ENCODE results near the gene NUMB.

Gene NUMB

DNA sequence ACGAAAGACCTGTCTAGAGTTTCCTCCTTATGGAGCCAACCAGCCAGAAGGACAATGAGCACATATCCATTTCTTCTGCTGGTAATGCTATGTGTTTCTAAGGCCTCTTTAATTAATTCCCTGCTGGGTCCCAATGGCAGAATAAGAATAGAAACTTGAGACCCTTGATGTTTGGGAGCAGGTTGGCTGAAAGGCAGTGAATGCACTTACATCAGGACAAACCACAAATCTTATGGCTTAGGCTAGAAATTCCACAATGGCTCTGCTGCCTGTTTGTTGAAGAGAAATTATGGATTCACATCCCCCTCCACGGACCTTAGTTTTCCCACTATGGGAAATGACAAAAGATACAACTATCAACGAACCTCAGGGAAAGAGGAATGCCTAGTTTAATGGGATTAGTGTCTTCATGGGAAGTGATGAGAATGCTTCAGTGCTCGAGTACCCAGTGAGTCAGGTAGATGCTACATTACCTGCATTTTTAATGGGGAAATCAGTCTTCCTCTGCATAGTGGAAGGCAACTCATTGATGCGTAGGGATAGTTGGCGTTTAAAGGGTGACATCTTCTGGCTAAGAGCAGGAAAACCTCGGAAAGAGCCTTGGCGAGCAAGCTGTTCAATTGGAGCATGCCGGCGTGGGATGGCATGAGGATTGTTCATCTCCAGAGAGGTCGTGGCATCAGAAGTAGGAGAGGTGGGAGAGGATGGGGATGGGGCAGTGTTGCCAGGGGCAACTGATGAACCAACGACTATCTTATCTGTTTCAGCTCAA, 174.6 kb downstream of the NUMB start:
- no peak for DNase-seq

DNA sequence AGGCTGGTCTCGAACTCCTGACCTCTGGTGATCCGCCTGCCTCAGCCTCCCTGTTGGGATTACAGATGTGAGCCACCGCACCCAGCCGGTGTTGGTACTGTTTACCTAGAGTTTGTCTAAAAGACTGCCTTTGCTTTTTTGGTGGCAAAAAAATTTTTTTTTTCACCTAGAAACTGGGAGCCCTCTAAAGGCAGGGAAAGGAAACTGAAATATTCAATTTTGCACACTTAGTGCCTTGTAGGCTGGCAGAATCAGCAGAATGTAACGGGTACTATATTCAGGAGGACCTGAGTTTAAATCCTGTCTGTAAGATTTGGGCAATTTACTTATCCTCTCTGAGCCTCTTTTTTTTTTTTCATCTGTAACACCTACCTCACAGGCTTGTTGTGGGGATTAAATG, 177.4 kb downstream of the NUMB start:
- DNase-seq: no peak

GRCh38 chr14:73277376-73277775, 181.0 kb downstream of the NUMB start:
- no peak for DNase-seq

DNA sequence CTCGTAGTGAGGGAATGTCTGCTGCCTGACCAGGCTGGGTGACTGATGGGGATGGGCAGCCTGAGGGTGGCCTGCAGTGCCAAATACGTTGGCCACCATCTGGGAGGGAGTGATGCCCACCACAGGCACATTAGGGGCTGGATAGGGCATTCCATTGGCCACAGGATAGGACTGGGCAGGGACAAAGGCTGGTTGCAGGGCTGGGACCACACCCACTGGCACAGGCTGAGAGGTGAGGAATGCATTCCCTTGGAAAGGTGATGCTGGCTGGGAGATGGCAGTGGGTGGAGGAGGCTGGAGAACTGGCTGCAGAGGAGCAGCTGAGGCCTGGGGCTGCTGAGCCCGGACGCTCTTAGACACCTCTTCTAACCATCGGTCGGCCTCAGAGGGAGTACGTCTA, 181.5 kb downstream of the NUMB start:
- no peak for DNase-seq

GRCh38 chr14:73273799-73274198, 184.5 kb downstream of the NUMB start:
- no peak for DNase-seq

- DNase-seq: no peak
Observed at GRCh38 chr14:73272393-73272792, 186.0 kb downstream of the NUMB start.

GRCh38 chr14:73269729-73270531, 188.4 kb downstream of the NUMB start:
- DNase-seq: no peak

DNA sequence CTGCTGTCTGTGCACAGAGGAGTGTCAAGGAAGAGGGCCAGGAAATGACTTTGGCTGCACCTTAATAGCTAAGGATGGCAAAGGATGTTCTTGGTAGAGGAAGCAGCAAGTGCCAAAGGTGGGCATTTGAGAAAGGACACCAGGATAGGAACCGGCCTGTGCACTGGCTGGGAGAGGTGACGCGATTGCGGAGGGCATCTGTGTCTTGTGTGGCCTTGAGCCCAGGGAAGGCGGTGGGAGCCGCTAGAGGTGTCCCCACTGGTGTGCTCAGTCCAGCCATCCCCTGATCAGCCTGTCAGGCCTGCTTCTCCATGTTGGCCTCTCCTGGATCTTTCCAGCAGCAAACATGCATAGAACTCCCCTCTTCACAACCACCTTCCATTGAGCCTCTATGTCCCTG, 190.9 kb downstream of the NUMB start:
- no peak for DNase-seq

DNA sequence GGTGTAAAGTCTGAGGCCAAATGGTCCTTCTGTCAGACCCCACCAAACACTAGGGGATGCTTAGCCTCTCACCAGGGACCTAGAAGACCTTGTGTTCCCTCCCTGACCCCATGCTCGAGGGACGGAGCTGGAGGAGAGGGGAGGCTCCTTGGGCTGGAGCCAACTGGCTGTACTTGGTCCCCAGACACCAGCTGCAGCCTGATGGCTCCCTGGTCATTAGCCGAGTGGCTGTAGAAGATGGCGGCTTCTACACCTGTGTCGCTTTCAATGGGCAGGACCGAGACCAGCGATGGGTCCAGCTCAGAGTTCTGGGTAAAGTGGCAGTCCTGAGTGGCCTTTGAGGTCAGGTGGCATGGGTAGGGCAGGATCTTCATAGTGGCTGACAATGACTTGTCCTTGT, 192.0 kb downstream of the NUMB start:
- DNase-seq: no peak

DNA sequence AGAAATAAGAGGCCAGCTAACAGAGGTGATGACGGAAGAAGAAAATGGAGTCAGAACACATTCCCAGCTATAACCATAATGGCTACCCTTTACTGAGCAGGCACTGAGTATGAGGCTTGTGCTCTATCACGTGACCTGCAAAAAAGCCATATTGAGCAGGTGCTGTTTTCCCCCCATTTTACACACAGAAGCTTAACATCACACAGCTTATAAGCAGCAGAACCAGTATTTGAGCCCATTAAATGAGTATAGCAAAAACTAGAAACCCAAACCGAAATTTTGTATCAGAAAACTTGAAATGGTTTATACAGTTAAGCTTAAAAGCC, 192.7 kb downstream of the NUMB start:
- no peak for DNase-seq

- DNase-seq: no peak
Observed at GRCh38 chr14:73264885-73265720, 193.2 kb downstream of the NUMB start.

DNA sequence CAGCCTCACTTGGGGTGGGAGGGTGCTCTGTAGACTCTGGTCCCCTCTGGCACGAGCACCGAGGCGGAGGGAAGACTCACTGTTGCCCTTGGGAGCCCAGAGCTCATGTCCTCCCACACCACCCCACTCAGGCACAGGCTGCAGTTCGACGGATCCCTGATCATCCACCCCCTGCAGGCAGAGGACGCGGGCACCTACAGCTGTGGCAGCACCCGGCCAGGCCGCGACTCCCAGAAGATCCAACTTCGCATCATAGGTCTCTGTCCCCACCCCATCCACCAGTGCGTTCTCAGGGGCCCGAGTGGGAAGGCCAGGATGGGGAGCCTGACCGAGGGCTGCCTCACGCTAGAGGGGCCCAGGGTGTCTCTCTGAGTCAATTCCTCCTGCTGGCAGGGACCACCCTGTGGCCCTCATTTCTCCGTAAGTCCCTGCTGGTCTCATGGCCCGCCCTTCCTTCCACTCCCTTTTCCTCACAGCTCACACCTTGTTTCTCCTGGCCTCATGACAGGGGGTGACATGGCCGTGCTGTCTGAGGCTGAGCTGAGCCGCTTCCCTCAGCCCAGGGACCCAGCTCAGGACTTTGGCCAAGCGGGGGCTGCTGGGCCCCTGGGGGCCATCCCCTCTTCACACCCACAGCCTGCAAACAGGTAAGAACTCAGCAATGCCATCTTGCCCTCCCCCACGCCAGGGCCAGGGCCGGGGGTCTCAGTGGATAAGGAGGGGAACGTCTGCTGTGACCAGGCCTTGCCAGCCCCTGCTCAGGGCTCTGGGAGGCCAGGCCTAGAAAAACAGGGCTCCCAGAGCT, 194.1 kb downstream of the NUMB start:
- DNase-seq: no peak

DNA sequence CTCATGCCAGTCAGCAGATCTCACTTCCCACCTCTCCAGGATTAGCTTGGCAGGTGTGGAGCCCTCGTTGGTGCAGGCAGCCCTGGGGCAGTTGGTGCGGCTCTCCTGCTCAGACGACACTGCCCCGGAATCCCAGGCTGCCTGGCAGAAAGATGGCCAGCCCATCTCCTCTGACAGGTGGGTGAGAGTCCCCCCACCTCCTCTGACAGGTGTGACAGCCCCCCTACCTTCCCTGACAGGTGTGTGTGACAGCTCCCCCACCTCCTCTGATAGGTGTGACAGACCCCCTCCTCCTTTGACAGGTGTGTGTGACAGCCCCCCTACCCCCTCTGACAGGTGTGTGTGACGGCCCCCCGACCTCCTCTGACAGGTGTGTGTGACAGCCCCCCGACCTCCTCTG, 194.7 kb downstream of the NUMB start:
- no peak for DNase-seq

DNA sequence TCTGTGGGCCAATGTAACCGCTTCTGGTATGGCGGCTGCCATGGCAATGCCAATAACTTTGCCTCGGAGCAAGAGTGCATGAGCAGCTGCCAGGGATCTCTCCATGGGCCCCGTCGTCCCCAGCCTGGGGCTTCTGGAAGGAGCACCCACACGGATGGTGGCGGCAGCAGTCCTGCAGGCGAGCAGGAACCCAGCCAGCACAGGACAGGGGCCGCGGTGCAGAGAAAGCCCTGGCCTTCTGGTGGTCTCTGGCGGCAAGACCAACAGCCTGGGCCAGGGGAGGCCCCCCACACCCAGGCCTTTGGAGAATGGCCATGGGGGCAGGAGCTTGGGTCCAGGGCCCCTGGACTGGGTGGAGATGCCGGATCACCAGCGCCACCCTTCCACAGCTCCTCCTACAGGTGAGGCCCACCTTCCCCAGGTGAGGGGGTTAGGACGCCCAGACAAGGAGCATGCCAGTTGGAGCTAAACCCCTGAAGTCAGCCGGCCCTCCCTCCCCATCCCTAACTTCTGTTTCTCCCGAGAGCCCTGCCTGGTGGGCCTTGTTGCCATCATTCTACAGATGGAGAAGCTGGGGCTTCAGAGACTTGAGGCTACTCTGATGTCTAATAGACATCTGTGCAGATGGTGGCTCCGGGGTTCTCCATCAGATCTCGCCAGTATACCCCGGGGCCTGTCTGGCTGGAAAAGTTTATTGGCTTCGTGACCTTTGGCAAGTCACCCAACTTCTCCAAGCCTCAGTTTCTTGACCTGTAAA, 195.7 kb downstream of the NUMB start:
- no peak for DNase-seq

- no peak for DNase-seq
Observed at GRCh38 chr14:73261520-73262426, 196.6 kb downstream of the NUMB start.

DNA sequence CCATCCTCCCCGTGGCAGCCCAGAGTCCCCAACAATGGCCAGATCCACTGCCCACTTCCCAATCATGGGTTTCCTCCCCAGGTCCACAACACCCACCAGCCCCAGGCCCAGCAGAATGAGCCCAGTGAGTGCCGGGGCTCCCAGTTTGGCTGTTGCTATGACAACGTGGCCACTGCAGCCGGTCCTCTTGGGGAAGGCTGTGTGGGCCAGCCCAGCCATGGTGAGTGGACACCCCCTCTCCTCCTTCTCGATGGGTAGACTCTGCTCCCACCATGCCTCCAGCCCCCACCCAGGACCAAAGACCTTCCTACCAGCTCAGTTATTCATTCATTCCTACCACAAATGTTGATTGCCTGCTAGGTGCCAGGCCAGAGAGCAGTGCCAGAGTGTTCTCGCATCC, 197.3 kb downstream of the NUMB start:
- DNase-seq: no peak

GRCh38 chr14:73260574-73260973, 197.8 kb downstream of the NUMB start:
- no peak for DNase-seq

- DNase-seq: no peak
Observed at GRCh38 chr14:73259837-73260236, 198.5 kb downstream of the NUMB start.

GRCh38 chr14:73258845-73259611, 199.3 kb downstream of the NUMB start:
- DNase-seq: no peak

- DNase-seq: no peak
Observed at GRCh38 chr14:73258076-73258475, 200.3 kb downstream of the NUMB start.

Data from DMS153 (cell line).